NCI-H2107 (cell line): ENCODE results near the gene B3GNT9.
"Not testable (repeated sequence)": the region's sequence is repeated elsewhere in the genome, so short reads cannot be mapped to it uniquely, and the experiment has no call there.

ENCODE experiments used
- DNase-seq: peaks from one replicate; lab custom pipeline; 2025; lab: John Stamatoyannopoulos, UW

Gene B3GNT9

GRCh38 chr16:67150047-67150832 lies 558 bp downstream of the B3GNT9 start:
- no peak for DNase-seq

GRCh38 chr16:67149276-67150046 lies 1.3 kb downstream of the B3GNT9 start:
- no peak for DNase-seq

- no peak for DNase-seq
Observed at GRCh38 chr16:67148656-67149275, 2.0 kb downstream of the B3GNT9 start.

- no peak for DNase-seq
Observed at GRCh38 chr16:67148221-67148620, 2.6 kb downstream of the B3GNT9 start.

GRCh38 chr16:67147437-67148140 lies 3.2 kb downstream of the B3GNT9 start:
- no peak for DNase-seq

- DNase-seq: no peak
Observed at GRCh38 chr16:67146523-67147357, 4.1 kb downstream of the B3GNT9 start.

GRCh38 chr16:67145746-67146145 lies 5.1 kb downstream of the B3GNT9 start:
- DNase-seq: no peak

GRCh38 chr16:67144943-67145342 lies 5.9 kb downstream of the B3GNT9 start:
- DNase-seq: no peak

- no peak for DNase-seq
Observed at GRCh38 chr16:67142342-67142741, 8.5 kb downstream of the B3GNT9 start.

GRCh38 chr16:67141391-67141790 lies 9.4 kb downstream of the B3GNT9 start:
- no peak for DNase-seq

GRCh38 chr16:67137605-67138004 lies 13.2 kb downstream of the B3GNT9 start:
- no peak for DNase-seq

GRCh38 chr16:67129422-67129821 lies 21.4 kb downstream of the B3GNT9 start:
- DNase-seq: no peak

- no peak for DNase-seq
Observed at GRCh38 chr16:67128887-67129286, 21.9 kb downstream of the B3GNT9 start.

GRCh38 chr16:67128417-67128816 lies 22.4 kb downstream of the B3GNT9 start:
- DNase-seq: no peak

- not testable (repeated sequence) for DNase-seq
Observed at GRCh38 chr16:67122799-67123198, 28.0 kb downstream of the B3GNT9 start.

- DNase-seq: no peak
Observed at GRCh38 chr16:67120025-67120424, 30.8 kb downstream of the B3GNT9 start.

- no peak for DNase-seq
Observed at GRCh38 chr16:67117716-67118115, 33.1 kb downstream of the B3GNT9 start.

- DNase-seq: no peak
Observed at GRCh38 chr16:67116388-67117311, 34.1 kb downstream of the B3GNT9 start.

- no peak for DNase-seq
Observed at GRCh38 chr16:67115639-67116038, 35.2 kb downstream of the B3GNT9 start.

GRCh38 chr16:67114793-67115192 lies 36.0 kb downstream of the B3GNT9 start:
- DNase-seq: no peak
